GM12864 (cell line): ENCODE results near the gene MAP1B.
A peak's percentile ranks its signal among the peaks of the same experiment; 100 is the strongest.

Source experiments
- DNase-seq: peaks from one replicate; pipeline ENCODE4 v3.0.0-alpha.2; 2011; ENCODE audit warnings: low read depth
- H3K4me3 ChIP-seq: 2 replicates; pipeline ENCODE4 v1.5.1; 2011; ENCODE audit warnings: mild to moderate bottlenecking, low read depth, low read length, control low read depth
- CTCF ChIP-seq: IDR thresholded peaks from 2 replicates; pipeline ENCODE4 v1.5.1; 2011; ENCODE audit warnings: low read depth, mild to moderate bottlenecking, moderate library complexity, low read length, control low read depth, inconsistent platforms; ENCODE audit errors: missing control alignments

Gene MAP1B

GRCh38 chr5:72242796-72243475, 135.7 kb downstream of the MAP1B start:
- no peak for TF ChIP-seq CTCF
- H3K4me3 ChIP-seq = no peak overlapping the region
- no peak for DNase-seq

- no peak overlapping the region for H3K4me3 ChIP-seq
- no peak for TF ChIP-seq CTCF
- DNase-seq = no peak
Observed at GRCh38 chr5:72243706-72244105, 136.4 kb downstream of the MAP1B start.

GRCh38 chr5:72244862-72245371, 137.6 kb downstream of the MAP1B start:
- DNase-seq = no peak
- TF ChIP-seq CTCF = peak; percentile 56
- H3K4me3 ChIP-seq = no peak overlapping the region

GRCh38 chr5:72245546-72245945, 138.3 kb downstream of the MAP1B start:
- no peak overlapping the region for H3K4me3 ChIP-seq
- no peak for TF ChIP-seq CTCF
- no peak for DNase-seq

- H3K4me3 ChIP-seq = no peak overlapping the region
- no peak for DNase-seq
- no peak for TF ChIP-seq CTCF
Observed at GRCh38 chr5:72245951-72246532, 138.8 kb downstream of the MAP1B start.

GRCh38 chr5:72246954-72247442, 139.7 kb downstream of the MAP1B start:
- TF ChIP-seq CTCF = no peak
- no peak overlapping the region for H3K4me3 ChIP-seq
- DNase-seq = no peak
